GM13977 (cell line): ENCODE measurements around the gene RDH13.
"Not testable (repeated sequence)": the region's sequence is repeated elsewhere in the genome, so short reads cannot be mapped to it uniquely, and the experiment has no call there.

Experiments
- DNase-seq: peaks from one replicate; pipeline ENCODE4 v3.0.0; 2012; ENCODE audit warnings: low spot score
- in situ Hi-C: fragments of 300-500 bp; cut with MboI; formaldehyde crosslinking; loops from one replicate; pipeline ENCODE4 v1.12.0; 2022; ENCODE audit warnings: low sequenced_read_pairs, low pct_unique_long_range_greater_than_20kb, mixed read lengths, inconsistent platforms; ENCODE audit not compliant: unreplicated experiment
- TF ChIP-seq, protein P1 (sequence below): IDR thresholded peaks from 2 replicates; pipeline ENCODE4 v1.5.1; 2012; ENCODE audit warnings: mild to moderate bottlenecking, control low read depth; ENCODE audit not compliant: insufficient read depth; ENCODE audit errors: extremely low read depth, missing control alignments

RDH13 gene

DNA sequence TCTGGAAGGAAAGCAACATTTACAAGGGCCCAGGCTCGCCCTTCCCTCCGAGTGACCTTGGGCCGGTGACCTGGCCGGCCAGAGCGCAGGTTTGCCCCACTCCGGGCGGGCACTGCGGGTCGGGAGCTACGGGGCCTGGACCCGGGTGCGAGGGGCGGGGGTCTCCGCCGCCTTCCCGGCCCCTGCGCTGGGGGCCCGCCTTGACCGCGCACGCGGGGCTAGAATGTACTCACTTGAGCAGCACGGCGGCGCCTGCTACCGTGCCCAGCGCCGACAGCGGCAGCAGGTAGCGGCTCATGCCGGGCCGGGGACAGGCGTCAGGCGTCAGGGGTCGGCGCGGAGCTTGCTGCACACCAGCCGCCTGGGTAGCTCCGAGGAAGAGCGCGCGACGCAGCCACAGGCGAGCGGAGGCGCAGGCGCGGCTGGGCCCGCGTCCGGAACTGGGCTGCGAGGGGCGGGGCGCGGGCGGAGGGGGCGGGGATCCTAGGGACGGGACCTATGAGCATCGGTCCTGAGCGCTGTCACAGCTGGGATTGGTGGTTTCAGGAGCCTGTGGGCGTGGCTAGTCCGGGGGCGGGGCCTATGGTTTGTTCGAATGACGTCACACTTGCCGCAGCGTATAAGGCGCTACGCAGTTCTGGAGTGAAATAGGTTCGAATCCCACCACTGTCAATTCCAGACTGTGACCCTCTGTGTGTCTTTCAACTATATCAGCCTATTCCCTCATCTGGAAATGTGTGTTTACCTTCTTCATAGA lies at the start of gene RDH13:
RDH13 (minus strand) TSS at position 414 of the 757 bp plus-strand sequence; CDS start at position 298, 116 bp downstream.
- TF ChIP-seq, protein P1, sequence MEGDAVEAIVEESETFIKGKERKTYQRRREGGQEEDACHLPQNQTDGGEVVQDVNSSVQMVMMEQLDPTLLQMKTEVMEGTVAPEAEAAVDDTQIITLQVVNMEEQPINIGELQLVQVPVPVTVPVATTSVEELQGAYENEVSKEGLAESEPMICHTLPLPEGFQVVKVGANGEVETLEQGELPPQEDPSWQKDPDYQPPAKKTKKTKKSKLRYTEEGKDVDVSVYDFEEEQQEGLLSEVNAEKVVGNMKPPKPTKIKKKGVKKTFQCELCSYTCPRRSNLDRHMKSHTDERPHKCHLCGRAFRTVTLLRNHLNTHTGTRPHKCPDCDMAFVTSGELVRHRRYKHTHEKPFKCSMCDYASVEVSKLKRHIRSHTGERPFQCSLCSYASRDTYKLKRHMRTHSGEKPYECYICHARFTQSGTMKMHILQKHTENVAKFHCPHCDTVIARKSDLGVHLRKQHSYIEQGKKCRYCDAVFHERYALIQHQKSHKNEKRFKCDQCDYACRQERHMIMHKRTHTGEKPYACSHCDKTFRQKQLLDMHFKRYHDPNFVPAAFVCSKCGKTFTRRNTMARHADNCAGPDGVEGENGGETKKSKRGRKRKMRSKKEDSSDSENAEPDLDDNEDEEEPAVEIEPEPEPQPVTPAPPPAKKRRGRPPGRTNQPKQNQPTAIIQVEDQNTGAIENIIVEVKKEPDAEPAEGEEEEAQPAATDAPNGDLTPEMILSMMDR: no peak
- DNase-seq: peak; percentile 99
- in situ Hi-C loops: no loop called here

GRCh38 chr19:55112246-55112776 lies 49.4 kb upstream of the RDH13 start:
- DNase-seq: no peak
- TF ChIP-seq, protein P1: no peak
- in situ Hi-C loops: loop anchor here (25.0 kb wide), 1 partner anchor 650 kb away; the partner anchor contains the start of genes CDC42EP5 and LENG9

DNA sequence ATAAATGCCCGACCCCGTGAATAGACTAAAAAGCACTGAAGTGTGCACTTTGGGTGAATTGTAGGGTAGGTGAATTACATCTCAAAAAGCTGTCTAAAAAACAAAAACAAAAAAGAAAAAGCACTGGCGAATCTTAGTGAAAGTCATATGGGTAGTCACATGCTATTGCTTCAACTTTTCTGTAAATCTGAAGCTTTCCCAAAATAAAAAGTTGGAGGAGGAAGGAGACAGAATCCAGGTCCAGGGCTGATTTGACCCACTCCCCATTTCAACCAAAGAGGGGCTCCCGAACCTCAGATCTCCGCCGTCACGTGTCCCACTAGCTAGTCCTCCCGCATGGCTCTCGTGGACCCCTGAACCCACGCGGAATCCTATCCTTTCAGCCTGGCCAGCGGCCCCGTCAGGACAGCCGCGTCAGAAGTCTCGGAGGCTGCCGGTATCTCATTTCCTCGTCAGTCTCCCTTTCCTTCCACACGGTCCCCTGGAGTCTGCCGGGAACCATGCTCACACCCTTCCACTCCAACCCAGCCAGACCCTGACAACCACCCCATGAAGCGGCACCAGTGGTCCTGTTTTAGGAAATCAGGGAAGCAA lies 48.4 kb upstream of the RDH13 start:
- in situ Hi-C loops: loop anchor here (25.0 kb wide), 1 partner anchor 649 kb away; the partner anchor contains the start of genes CDC42EP5 and LENG9
- TF ChIP-seq, protein P1: no peak
- DNase-seq: no peak

DNA sequence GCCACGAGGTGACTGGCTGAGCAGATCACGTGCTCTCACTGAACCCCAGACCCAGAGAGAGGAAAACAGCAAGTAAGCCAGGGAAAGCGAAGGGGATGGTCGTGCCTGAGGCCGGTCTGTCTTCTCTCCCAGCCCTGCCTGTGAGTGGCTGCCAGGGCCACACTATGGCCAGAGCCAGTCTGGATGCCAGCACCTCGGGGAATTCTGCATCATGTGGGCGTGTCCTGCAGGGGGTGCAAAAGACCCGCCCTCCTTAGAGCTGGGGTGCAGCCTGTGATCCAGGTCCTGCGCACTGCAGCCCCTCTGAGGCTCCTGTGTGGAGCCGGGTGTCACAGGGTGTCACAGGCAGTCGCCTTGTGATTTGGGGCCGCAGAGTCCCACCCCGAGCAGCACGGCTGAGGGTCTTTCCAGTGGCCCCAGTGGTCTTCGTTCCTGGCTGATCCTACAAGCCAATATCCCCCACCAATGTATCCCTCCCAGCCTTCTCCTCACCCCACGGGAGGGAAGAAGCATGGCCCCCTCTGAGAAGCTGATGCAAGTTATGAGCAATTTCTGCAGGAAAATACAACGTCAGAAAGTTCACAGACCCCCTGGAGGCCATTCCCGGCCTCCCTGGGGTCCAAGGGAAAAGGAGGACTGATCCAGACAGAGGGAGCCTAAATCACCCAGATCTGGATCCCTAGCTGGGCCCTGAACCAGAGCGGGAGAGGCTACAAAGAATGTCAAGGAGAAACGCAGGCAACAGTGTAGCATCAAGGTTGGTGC lies 46.8 kb upstream of the RDH13 start:
- in situ Hi-C loops: loop anchor here (25.0 kb wide), 1 partner anchor 647 kb away; the partner anchor contains the start of genes CDC42EP5 and LENG9

GRCh38 chr19:55107252-55107651 lies 44.3 kb upstream of the RDH13 start:
- in situ Hi-C loops: loop anchor here (25.0 kb wide), 1 partner anchor 645 kb away; the partner anchor contains the start of genes CDC42EP5 and LENG9
- DNase-seq: not testable (repeated sequence)

More for the DNA sequence above, 46.8 kb upstream of the RDH13 start:
- DNase-seq: no peak
- TF ChIP-seq, protein P1: no peak

GRCh38 chr19:55106591-55106990 lies 43.6 kb upstream of the RDH13 start:
- in situ Hi-C loops: loop anchor here (25.0 kb wide), 1 partner anchor 644 kb away; the partner anchor contains the start of genes CDC42EP5 and LENG9
- DNase-seq: no peak
- TF ChIP-seq, protein P1: no peak
